HCT116 (cell line): Measurements from ENCODE around the gene PDSS1. TPM values are rescaled to one million over a fixed set of nuclear protein-coding genes. Genes with fewer than 3 reads are reported as not detected.

ENCODE experiments used
- ATAC-seq: fragments of 200-7000 bp; cut with Tn5 transposase; 2 replicates; pipeline ENCODE4 v1.9.1; 2020; ENCODE audit warnings: mild to moderate bottlenecking, moderate library complexity
- BruUV-seq: library from RNA; stranded (reverse); fragments of 400-500 nt; replicated peaks from 2 replicates; lab custom pipeline; 2021; lab: Mats Ljungman, UMichigan
- CTCF ChIA-PET: fragments of 300-600 bp; sonication (Branson Sonifier 250); formaldehyde crosslinking; loops from one replicate; lab custom pipeline; 2021; ENCODE audit warnings: antibody characterized with exemption; lab: Charles Lee
- POLR2A ChIA-PET: fragments of 300-600, 350-600 bp; sonication (Branson Sonifier 250); formaldehyde crosslinking; loops from one replicate; lab custom pipeline; 2021; ENCODE audit warnings: antibody characterized with exemption; lab: Charles Lee
- RAD21 ChIA-PET, 2 experiments: fragments of 300-600 bp; sonication (Branson Sonifier 250); formaldehyde crosslinking; loops; one replicate each; lab custom pipeline; 2023; ENCODE audit warnings: low total read pairs in 2 of 2; ENCODE audit not compliant: uncharacterized antibody in 2 of 2, unreplicated experiment in 2 of 2, low non-redundant PET in 1 of 2; lab: Charles Lee
- DNase-seq: peaks from one replicate; pipeline ENCODE4 v3.0.0-alpha.2; 2010; ENCODE audit warnings: low read depth, low spot score
- H2AFZ ChIP-seq: fragments of 200-600 bp; shearing (Covaris generic), sonication (generic); 2 replicates; pipeline ENCODE4 v1.6.1; 2017; ENCODE audit warnings: low read depth, mixed run types, mixed read lengths, antibody characterized with exemption, low read length; ENCODE audit not compliant: poor library complexity, severe bottlenecking
- H3K27ac ChIP-seq: 2 replicates; pipeline ENCODE4 v1.5.1; 2012; ENCODE audit warnings: low read depth, low read length
- H3K27me3 ChIP-seq: fragments of 200-600 bp; sonication (generic); 2 replicates; pipeline ENCODE4 v1.6.1; 2016; ENCODE audit warnings: mixed run types, low read length, mixed read lengths; ENCODE audit not compliant: insufficient read depth
- H3K36me3 ChIP-seq, 2 experiments: fragments of 200-500 bp in 1 of 2; fragments of 200-600 bp in 1 of 2; sonication (Bioruptor generic) in 1 of 2; sonication (generic) in 1 of 2; 2 replicates each; pipeline versions ENCODE4 v1.5.1 to v1.6.1; 2014 to 2016; ENCODE audit warnings: low read length in 2 of 2, inconsistent platforms in 1 of 2, mixed read lengths in 1 of 2, mixed run types in 1 of 2; ENCODE audit not compliant: insufficient read depth in 2 of 2, control insufficient read depth in 1 of 2
- H3K4me1 ChIP-seq, 2 experiments: fragments of 200-600 bp in 1 of 2; sonication (generic) in 1 of 2; 2 replicates each; pipeline versions ENCODE4 v1.5.1 to v1.6.1; 2012 to 2017; ENCODE audit warnings: low read length in 2 of 2, inconsistent platforms in 1 of 2, mild to moderate bottlenecking in 1 of 2, mixed read lengths in 1 of 2, mixed run types in 1 of 2, moderate library complexity in 1 of 2; ENCODE audit not compliant: insufficient read depth in 2 of 2, control insufficient read depth in 1 of 2
- H3K4me2 ChIP-seq: fragments of 200-600 bp; sonication (generic); 2 replicates; pipeline ENCODE4 v1.6.1; 2017; ENCODE audit warnings: mixed run types, low read length, mixed read lengths
- H3K4me3 ChIP-seq, 2 experiments: fragments of 200-600 bp in 1 of 2; sonication (generic) in 1 of 2; replicated peaks in 1 of 2; 2 replicates each; pipeline ENCODE4 v1.5.1; 2011 to 2016; ENCODE audit warnings: low read length in 2 of 2, control low read depth in 1 of 2, low read depth in 1 of 2, mild to moderate bottlenecking in 1 of 2, mixed read lengths in 1 of 2, mixed run types in 1 of 2
- H3K79me2 ChIP-seq: fragments of 200-600 bp; sonication (generic); 2 replicates; pipeline ENCODE4 v1.6.1; 2017; ENCODE audit warnings: mild to moderate bottlenecking, mixed run types, low read length, moderate library complexity, mixed read lengths; ENCODE audit not compliant: insufficient read depth
- H3K9ac ChIP-seq: fragments of 200-600 bp; sonication (generic); 2 replicates; pipeline ENCODE4 v1.6.1; 2016; ENCODE audit warnings: low read length, mixed read lengths
- H3K9me2 ChIP-seq: fragments of 200-600 bp; sonication (generic), shearing (Covaris generic); 2 replicates; pipeline ENCODE4 v1.6.1; 2017; ENCODE audit warnings: mixed run types, mild to moderate bottlenecking, moderate library complexity; ENCODE audit not compliant: insufficient read depth
- H3K9me3 ChIP-seq, 2 experiments: fragments of 200-500 bp in 1 of 2; fragments of 200-600 bp in 1 of 2; sonication (Bioruptor generic) in 1 of 2; sonication (generic) in 1 of 2; 2 replicates each; pipeline ENCODE4 v1.6.1; 2014 to 2017; ENCODE audit warnings: low read length in 2 of 2, mixed read lengths in 2 of 2, inconsistent platforms in 1 of 2, low read depth in 1 of 2, mild to moderate bottlenecking in 1 of 2, mixed run types in 1 of 2, moderate library complexity in 1 of 2; ENCODE audit not compliant: control insufficient read depth in 1 of 2, insufficient read depth in 1 of 2
- H4K20me1 ChIP-seq: fragments of 200-600 bp; sonication (generic), shearing (Covaris generic); 2 replicates; pipeline ENCODE4 v1.6.1; 2017; ENCODE audit warnings: mixed run types, mild to moderate bottlenecking, moderate library complexity; ENCODE audit not compliant: insufficient read depth
- ATF3 ChIP-seq: IDR thresholded peaks from 2 replicates; pipeline ENCODE4 v1.6.1; 2012
- CBX3 ChIP-seq: IDR thresholded peaks from 2 replicates; pipeline ENCODE4 v1.6.1; 2012; ENCODE audit warnings: low read depth
- CEBPB ChIP-seq: IDR thresholded peaks from 2 replicates; pipeline ENCODE4 v1.6.1; 2012; ENCODE audit warnings: low read depth
- CTCF ChIP-seq, 3 experiments: fragments of 200-600 bp in 1 of 3; sonication (generic) in 1 of 3; IDR thresholded peaks in 2 of 3; conservative IDR thresholded peaks in 1 of 3; 2 replicates each; pipeline ENCODE4 v1.5.1; 2012 to 2017; ENCODE audit warnings: low read depth in 2 of 3, low read length in 2 of 3, antibody characterized with exemption in 1 of 3, borderline replicate concordance in 1 of 3, control low read depth in 1 of 3, mild to moderate bottlenecking in 1 of 3, mixed read lengths in 1 of 3, mixed run types in 1 of 3, moderate library complexity in 1 of 3; ENCODE audit not compliant: insufficient read depth in 1 of 3
- EZH2phosphoT487 ChIP-seq: fragments of 200-600 bp; IDR thresholded peaks from 2 replicates; pipeline ENCODE4 v1.6.1; 2018; ENCODE audit warnings: antibody characterized with exemption, borderline replicate concordance
- MAX ChIP-seq: IDR thresholded peaks from 2 replicates; pipeline ENCODE4 v1.6.1; 2012
- RAD21 ChIP-seq: IDR thresholded peaks from 2 replicates; pipeline ENCODE4 v1.6.1; 2012; ENCODE audit warnings: low read depth, mild to moderate bottlenecking
- REST ChIP-seq: IDR thresholded peaks from 2 replicates; pipeline ENCODE4 v1.6.1; 2012; ENCODE audit warnings: low read depth
- SIN3A ChIP-seq: IDR thresholded peaks from 2 replicates; pipeline ENCODE4 v1.6.1; 2012; ENCODE audit warnings: low read depth
- SRF ChIP-seq: IDR thresholded peaks from 2 replicates; pipeline ENCODE4 v1.6.1; 2012; ENCODE audit warnings: low read depth
- YY1 ChIP-seq: IDR thresholded peaks from 2 replicates; pipeline ENCODE4 v1.6.1; 2011; ENCODE audit warnings: low read length, low read depth, moderate library complexity, mild to moderate bottlenecking; ENCODE audit not compliant: insufficient replicate concordance; ENCODE audit errors: extremely low read depth
- ZNF274 ChIP-seq: fragments of 200-500 bp; sonication (Bioruptor generic); IDR thresholded peaks from 2 replicates; pipeline ENCODE4 v1.6.1; 2014; ENCODE audit warnings: mild to moderate bottlenecking, low read depth, low read length, inconsistent platforms
- intact Hi-C: fragments of 100-400 bp; cut with micrococcal nuclease; formaldehyde crosslinking; loops from 2 replicates; pipeline ENCODE4 v1.10.0; 2022
- total RNA-seq: library from RNA; stranded (reverse); gene quantifications from one replicate; pipeline ENCODE4 v1.2.1, GENCODE V29; 2021; ENCODE audit not compliant: unreplicated experiment

PDSS1 gene
- total RNA-seq, 1 experiment from 2014 or later = 23.5 TPM

GRCh38 chr10:26727005-26727404, 29.5 kb downstream of the PDSS1 start:
- RAD21 ChIA-PET = interaction anchor here (1.3 to 1.7 kb wide), 2 partner anchors 155 kb away, joined by 16 read pairs; no protein-coding TSS in a partner anchor
- Histone ChIP-seq H2AFZ (no peak overlapping the region), H3K36me3 (peaks cover 29 to 39% of the 10 kb centered on the region in 2 experiments; a peak in 3 of 4 replicates), H3K4me1 (no peaks in the 10 kb centered on the region), H3K9me2 (no peaks in the 10 kb centered on the region)
- no TSS peak for BruUV-seq
- ATAC-seq = no peak
- TF ChIP-seq RAD21 (no peak), CEBPB (no peak)
- TF ChIP-seq, all 23 proteins: peak for 0
- Histone ChIP-seq H3K9ac (no peak overlapping the region), H3K79me2 (peaks cover 3% of the 10 kb centered on the region; the same call in 1 of the 2 replicates), H4K20me1 (no peaks in the 10 kb centered on the region), H3K9me3 (no peaks in the 10 kb centered on the region), H3K4me2 (no peak overlapping the region), H3K27me3 (no peaks in the 10 kb centered on the region), H3K27ac (no peak overlapping the region), H3K4me3 (no peak overlapping the region)
- no peak for DNase-seq
- intact Hi-C loops = no loop called here
- POLR2A ChIA-PET = interaction anchor here (1.3 kb wide), 1 partner anchor 154 kb away, joined by 4 read pairs; no protein-coding TSS in a partner anchor
- CTCF ChIA-PET = interaction anchor here (0.7 to 5.5 kb wide), 7 partner anchors 19 to 461 kb away, joined by 3 to 98 read pairs (median 3); partner anchors contain the start of gene ABI1

GRCh38 chr10:26728957-26729356, 31.5 kb downstream of the PDSS1 start:
- H3K4me3 ChIP-seq = no peak overlapping the region
- H3K79me2 ChIP-seq = peaks cover 3% of the 10 kb centered on the region; the same call in 1 of the 2 replicates
- DNase-seq (no peak), ATAC-seq (no peak)
- H3K4me1 ChIP-seq = no peaks in the 10 kb centered on the region
- H2AFZ ChIP-seq = no peak overlapping the region
- TF ChIP-seq CTCF (IDR thresholded peaks at IDR 0.05 in 2 of 3, conservative IDR thresholded peaks at IDR 0.05 in 1 of 3; ENCODE audit: borderline replicate concordance in 1 of 3, insufficient read depth in 1 of 3, low read depth in 2 of 3, low read length in 2 of 3) = peak in 2 of 3 experiments; percentile 6 to 12; a peak in 1 of 6 replicates
- no peak for TF ChIP-seq YY1
- no peak for TF ChIP-seq ATF3
- TF ChIP-seq MAX = no peak
- no peak for TF ChIP-seq SRF
- TF ChIP-seq SIN3A = no peak
- peak; percentile 34; the same call in 1 of the 2 replicates for TF ChIP-seq RAD21
- no peak for TF ChIP-seq EZH2phosphoT487
- TF ChIP-seq ZNF274 = no peak
- TF ChIP-seq REST = no peak
- TF ChIP-seq CBX3 = no peak
- H3K4me2 ChIP-seq = no peak overlapping the region
- H3K9me2 ChIP-seq = no peaks in the 10 kb centered on the region
- no peak overlapping the region for H3K9ac ChIP-seq
- ChIA-PET POLR2A (no interaction called here), CTCF (interaction anchor here (1.8 kb wide), 1 partner anchor 153 kb away, joined by 7 read pairs; no protein-coding TSS in a partner anchor), RAD21 (no interaction called here)
- peaks cover 36 to 48% of the 10 kb centered on the region in 2 experiments; a peak in 3 of 4 replicates for H3K36me3 ChIP-seq
- H3K27ac ChIP-seq = no peak overlapping the region
- no TSS peak for BruUV-seq
- no peaks in the 10 kb centered on the region for H3K9me3 ChIP-seq
- H4K20me1 ChIP-seq = no peaks in the 10 kb centered on the region
- no peaks in the 10 kb centered on the region for H3K27me3 ChIP-seq
- intact Hi-C loops = no loop called here
